Measurements from ENCODE around the gene GTF2H3.
"Not testable (repeated sequence)": the region's sequence is repeated elsewhere in the genome, so short reads cannot be mapped to it uniquely, and the experiment has no call there.

Gene GTF2H3

GRCh38 chr12:123633379-123634141 lies at the start of gene GTF2H3, which contains the start of gene EIF2B1:
GTF2H3 (plus strand) TSS chr12:123633829; CDS start chr12:123633860, 31 bp downstream.
EIF2B1 (minus strand) TSS chr12:123633686; CDS start chr12:123633557, 129 bp downstream.
- peak; percentile 90 for DNase-seq

- no peak for DNase-seq
These were observed 41.7 kb upstream of the GTF2H3 start for GRCh38 chr12:123591702-123592481.

- no peak for DNase-seq
These were observed 37.9 kb upstream of the GTF2H3 start for GRCh38 chr12:123595729-123596128.

- no peak for DNase-seq
These were observed 36.5 kb upstream of the GTF2H3 start for GRCh38 chr12:123597100-123597499.

GRCh38 chr12:123598522-123598921 lies 35.1 kb upstream of the GTF2H3 start:
- no peak for DNase-seq

- no peak for DNase-seq
These were observed 34.3 kb upstream of the GTF2H3 start for GRCh38 chr12:123599310-123599709.

GRCh38 chr12:123599721-123600120 lies 33.9 kb upstream of the GTF2H3 start:
- DNase-seq = no peak

GRCh38 chr12:123601602-123602489 lies 31.8 kb upstream of the GTF2H3 start, which contains the start of gene DDX55:
DDX55 (plus strand) TSS chr12:123602099; CDS start chr12:123602149, 50 bp downstream.
- peak; percentile 34 for DNase-seq

GRCh38 chr12:123602651-123603195 lies 30.9 kb upstream of the GTF2H3 start:
- no peak for DNase-seq

GRCh38 chr12:123603495-123603894 lies 30.1 kb upstream of the GTF2H3 start:
- not testable (repeated sequence) for DNase-seq

- DNase-seq = no peak
These were observed 25.9 kb upstream of the GTF2H3 start for GRCh38 chr12:123607756-123608155.

- no peak for DNase-seq
These were observed 25.4 kb upstream of the GTF2H3 start for GRCh38 chr12:123608182-123608581.

- no peak for DNase-seq
These were observed 19.5 kb upstream of the GTF2H3 start for GRCh38 chr12:123614110-123614509.

- DNase-seq = no peak
These were observed 19.1 kb upstream of the GTF2H3 start for GRCh38 chr12:123614531-123614930.

- DNase-seq = no peak
These were observed 16.5 kb upstream of the GTF2H3 start for GRCh38 chr12:123617144-123617543.

GRCh38 chr12:123617580-123617979 lies 16.0 kb upstream of the GTF2H3 start:
- no peak for DNase-seq

- no peak for DNase-seq
These were observed 12.5 kb upstream of the GTF2H3 start for GRCh38 chr12:123621101-123621500.

- no peak for DNase-seq
These were observed 11.8 kb upstream of the GTF2H3 start for GRCh38 chr12:123621619-123622530.

- no peak for DNase-seq
These were observed 523 bp downstream of the GTF2H3 start for GRCh38 chr12:123634142-123634561.

- no peak for DNase-seq
These were observed 10.3 kb downstream of the GTF2H3 start for GRCh38 chr12:123643911-123644310.

- no peak for DNase-seq
These were observed 11.8 kb downstream of the GTF2H3 start for GRCh38 chr12:123645380-123645779.

All from NCI-H748 treated with DMSO at 0.1 percent for 48 hours (cell line).